Psoas muscle (tissue), 8 donors: Measurements from ENCODE around the gene SPEN. TPM values are rescaled to one million over a fixed set of nuclear protein-coding genes. Genes with fewer than 3 reads are reported as not detected.

Experiments
- ATAC-seq, 4 donors: fragments of 200-7000 bp; cut with Tn5 transposase; one replicate each; pipeline ENCODE4 v1.9.1; 2020; ENCODE audit warnings: moderate library complexity in 3 of 4, mild to moderate bottlenecking in 2 of 4
- DNase-seq, 2 donors: peaks; one replicate each; pipeline ENCODE4 v3.0.0-alpha.2; 2020
- H3K27ac ChIP-seq: fragments of 200-600 bp; one replicate; pipeline ENCODE4 v1.8.0; 2022
- H3K27me3 ChIP-seq, 3 donors: fragments of 200-600 bp in 1 of 3; one replicate each; pipeline versions ENCODE4 v1.6.1 to v1.8.0; 2013 to 2022; ENCODE audit warnings: low read length in 2 of 3, mild to moderate bottlenecking in 2 of 3, moderate library complexity in 1 of 3; ENCODE audit not compliant: insufficient read depth in 3 of 3
- H3K36me3 ChIP-seq, 2 donors: fragments of 200-600 bp in 1 of 2; one replicate each; pipeline versions ENCODE4 v1.6.1 to v1.8.0; 2013 to 2022; ENCODE audit warnings: low read depth in 1 of 2, mild to moderate bottlenecking in 1 of 2, moderate library complexity in 1 of 2; ENCODE audit not compliant: insufficient read depth in 1 of 2
- H3K4me1 ChIP-seq: fragments of 200-600 bp; one replicate; pipeline ENCODE4 v1.8.0; 2022
- H3K4me3 ChIP-seq: fragments of 200-600 bp; one replicate; pipeline ENCODE4 v1.8.0; 2022; ENCODE audit warnings: mild to moderate bottlenecking
- H3K9me3 ChIP-seq: fragments of 200-600 bp; one replicate; pipeline ENCODE4 v1.8.0; 2022
- WGBS, 3 donors: extraction: QIAGEN DNeasy Blood & Tissue Kit; methylation state at CpG; one replicate each; pipeline versions ENCODE4 v1.1.6 to v1.1.7; 2013; 5-methylcytosine and 5-hydroxymethylcytosine counted together
- intact Hi-C, 2 donors: fragments of 100-400 bp; cut with DNase I; formaldehyde crosslinking; loops; one replicate each; pipeline versions ENCODE4 v1.11.0 to v1.14.2; 2022
- polyA plus RNA-seq, 3 donors: library from polyadenylated mRNA; stranded (reverse); fragments of 200-250 nt; gene quantifications; one replicate each; pipeline ENCODE4 v1.2.3, GENCODE V29; 2013
- total RNA-seq, 4 donors: library from RNA; stranded (reverse); fragmentation: NEBNext Ultra II Directional in 2 of 4; extraction: Animal tissue kit (Norgen Biotek cat#: 25700) in 2 of 4; gene quantifications; one replicate each; pipeline versions ENCODE4 v1.2.1 to v1.2.4, GENCODE V29; 2021 to 2023
- TF ChIP-seq, protein P1 (sequence below): fragments of 200-600 bp; IDR thresholded peaks from one replicate; pipeline ENCODE4 v1.8.0; 2022; ENCODE audit warnings: antibody characterized with exemption
- donor health status: healthy with polysubstance abuse.
- donor health status: DM: no; HTN: no; CAD: no; lungs with moderate emphysema.
- donor health status: Bipolar disorder and iron deficiency.
- donor health status: healthy.
- donor health status: DM: yes; HTN: yes; CAD: no.
- donor health status: DM: no; HTN: no; CAD: no.
- donor health status: DM: no; HTN: no; CAD: no.
- donor health status: DM: yes; HTN: yes; CAD: no.

Gene SPEN
- total and polyA plus RNA-seq, 7 donors: 10.2 to 46.5 (median 38.3) TPM

DNA sequence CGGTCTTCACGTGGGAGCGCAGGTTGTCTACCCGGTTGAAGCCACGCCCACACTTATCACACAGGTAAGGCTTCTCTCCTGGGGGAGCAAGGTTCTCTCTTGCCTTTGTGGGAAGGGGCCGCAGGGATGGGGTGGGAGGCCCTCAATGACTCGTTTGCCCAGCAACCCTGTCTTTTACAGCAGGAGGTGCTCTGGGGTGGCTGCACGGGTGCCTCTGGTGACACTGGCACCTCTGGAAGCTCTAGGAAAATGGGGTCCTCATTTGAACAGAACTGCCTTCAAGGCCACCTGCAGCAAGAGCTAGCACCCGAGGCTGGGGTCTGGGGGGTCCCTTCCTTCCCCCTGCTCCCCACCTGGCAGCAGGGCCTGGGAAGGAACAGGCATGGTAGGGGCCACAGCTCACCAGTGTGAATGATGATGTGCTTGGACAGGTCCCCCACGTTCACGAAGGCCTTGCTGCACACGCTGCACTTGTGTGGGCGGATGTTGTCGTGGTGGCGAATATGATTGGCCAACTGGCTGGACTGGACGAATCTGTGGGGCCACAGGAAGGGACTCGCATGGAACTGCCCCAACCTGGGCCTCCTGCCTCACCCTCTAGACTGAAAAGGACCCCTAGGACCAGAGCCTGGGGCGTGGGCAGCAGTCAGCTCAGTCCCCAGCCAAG, 95.3 kb downstream of the SPEN start:
- Histone ChIP-seq H3K27ac (peak overlapping the region; percentile 81), H3K36me3 (peaks cover 7 to 99% of the 10 kb centered on the region in 2 donors), H3K4me3 (no peak overlapping the region), H3K9me3 (no peaks in the 10 kb centered on the region), H3K27me3 (no peaks in the 10 kb centered on the region), H3K4me1 (peaks cover 17% of the 10 kb centered on the region)
- 82 to 89% (median 82%) methylated on average over 17 to 18 of the region's 18 CpGs for WGBS, 3 donors
- ATAC-seq (no peak), DNase-seq (no peak)
- intact Hi-C loops: no loop called here
- TF ChIP-seq, protein P1, sequence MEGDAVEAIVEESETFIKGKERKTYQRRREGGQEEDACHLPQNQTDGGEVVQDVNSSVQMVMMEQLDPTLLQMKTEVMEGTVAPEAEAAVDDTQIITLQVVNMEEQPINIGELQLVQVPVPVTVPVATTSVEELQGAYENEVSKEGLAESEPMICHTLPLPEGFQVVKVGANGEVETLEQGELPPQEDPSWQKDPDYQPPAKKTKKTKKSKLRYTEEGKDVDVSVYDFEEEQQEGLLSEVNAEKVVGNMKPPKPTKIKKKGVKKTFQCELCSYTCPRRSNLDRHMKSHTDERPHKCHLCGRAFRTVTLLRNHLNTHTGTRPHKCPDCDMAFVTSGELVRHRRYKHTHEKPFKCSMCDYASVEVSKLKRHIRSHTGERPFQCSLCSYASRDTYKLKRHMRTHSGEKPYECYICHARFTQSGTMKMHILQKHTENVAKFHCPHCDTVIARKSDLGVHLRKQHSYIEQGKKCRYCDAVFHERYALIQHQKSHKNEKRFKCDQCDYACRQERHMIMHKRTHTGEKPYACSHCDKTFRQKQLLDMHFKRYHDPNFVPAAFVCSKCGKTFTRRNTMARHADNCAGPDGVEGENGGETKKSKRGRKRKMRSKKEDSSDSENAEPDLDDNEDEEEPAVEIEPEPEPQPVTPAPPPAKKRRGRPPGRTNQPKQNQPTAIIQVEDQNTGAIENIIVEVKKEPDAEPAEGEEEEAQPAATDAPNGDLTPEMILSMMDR: no peak

GRCh38 chr1:15943328-15943991, 96.0 kb downstream of the SPEN start:
- H3K27ac ChIP-seq: no peak overlapping the region
- DNase-seq: no peak
- H3K4me3 ChIP-seq: no peak overlapping the region
- TF ChIP-seq, protein P1: no peak
- no peaks in the 10 kb centered on the region for H3K27me3 ChIP-seq
- WGBS, 3 donors: 96 to 98% (median 97%) methylated on average over 32 to 33 of the region's 33 CpGs
- peaks cover 17% of the 10 kb centered on the region for H3K4me1 ChIP-seq
- no peak for ATAC-seq
- intact Hi-C loops: no loop called here
- no peaks in the 10 kb centered on the region for H3K9me3 ChIP-seq
- peaks cover 7 to 95% of the 10 kb centered on the region in 2 donors for H3K36me3 ChIP-seq

GRCh38 chr1:15943992-15944307, 96.4 kb downstream of the SPEN start:
- Histone ChIP-seq H3K4me3 (no peak overlapping the region), H3K27me3 (no peaks in the 10 kb centered on the region), H3K36me3 (peaks cover 7 to 90% of the 10 kb centered on the region in 2 donors), H3K9me3 (no peaks in the 10 kb centered on the region), H3K27ac (no peak overlapping the region), H3K4me1 (peaks cover 19% of the 10 kb centered on the region)
- intact Hi-C loops: no loop called here
- TF ChIP-seq, protein P1: no peak
- 93 to 96% (median 95%) methylated on average over 21 to 22 of the region's 22 CpGs for WGBS, 3 donors
- ATAC-seq (no peak), DNase-seq (no peak)

- Histone ChIP-seq H3K9me3 (no peaks in the 10 kb centered on the region), H3K4me3 (no peak overlapping the region), H3K36me3 (peaks cover 7 to 85% of the 10 kb centered on the region in 2 donors), H3K27ac (no peak overlapping the region), H3K27me3 (no peaks in the 10 kb centered on the region), H3K4me1 (peaks cover 24% of the 10 kb centered on the region)
- ATAC-seq (no peak), DNase-seq (no peak)
- intact Hi-C loops: no loop called here
- TF ChIP-seq, protein P1: no peak
- WGBS, 3 donors: 94 to 95% (median 95%) methylated on average over 50 to 55 of the region's 55 CpGs
Measured at GRCh38 chr1:15944308-15945010, 97.0 kb downstream of the SPEN start.
